Fibroblast of villous mesenchyme (primary cell): ENCODE results near the gene CNTNAP2. TPM values are rescaled to one million over a fixed set of nuclear protein-coding genes. Genes with fewer than 3 reads are reported as not detected.

ENCODE experiments used
- DNase-seq: peaks from one replicate; pipeline ENCODE4 v3.0.0-alpha.2; 2010; ENCODE audit warnings: low read depth
- H3K4me3 ChIP-seq: 2 replicates; pipeline ENCODE4 v1.5.1; 2011; ENCODE audit warnings: low read depth, mild to moderate bottlenecking, low read length
- total RNA-seq: library from RNA; depleted of rRNA; stranded (reverse); fragments of >200 nt; gene quantifications from 2 replicates; pipeline ENCODE4 v1.2.3, GENCODE V29; 2012
- TF ChIP-seq, protein P1 (sequence below): IDR thresholded peaks from 2 replicates; pipeline ENCODE4 v1.5.1; 2012; ENCODE audit warnings: low read depth, mild to moderate bottlenecking, low read length; ENCODE audit not compliant: insufficient read depth

The CNTNAP2 gene
- total RNA-seq, 1 donor = not detected

DNA sequence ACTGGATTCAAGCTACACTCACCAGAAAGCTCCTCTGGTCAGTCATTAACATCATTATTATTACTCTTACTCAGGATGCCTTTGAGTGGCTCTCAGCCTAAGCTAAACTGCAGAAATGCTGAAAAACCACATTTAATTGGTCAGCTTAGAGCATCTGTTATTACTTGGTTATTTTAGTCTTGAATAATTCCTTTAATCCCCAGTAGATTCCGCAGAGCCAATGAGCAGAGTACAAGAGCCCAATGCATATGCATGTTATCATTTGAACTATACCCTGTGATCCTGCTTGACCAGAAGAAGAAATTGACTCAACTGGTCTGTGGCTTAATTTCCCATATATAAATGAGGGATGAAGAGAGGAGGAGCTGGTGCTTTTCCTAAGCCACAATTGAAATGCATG, 2056.3 kb downstream of the CNTNAP2 start:
- TF ChIP-seq, protein P1, sequence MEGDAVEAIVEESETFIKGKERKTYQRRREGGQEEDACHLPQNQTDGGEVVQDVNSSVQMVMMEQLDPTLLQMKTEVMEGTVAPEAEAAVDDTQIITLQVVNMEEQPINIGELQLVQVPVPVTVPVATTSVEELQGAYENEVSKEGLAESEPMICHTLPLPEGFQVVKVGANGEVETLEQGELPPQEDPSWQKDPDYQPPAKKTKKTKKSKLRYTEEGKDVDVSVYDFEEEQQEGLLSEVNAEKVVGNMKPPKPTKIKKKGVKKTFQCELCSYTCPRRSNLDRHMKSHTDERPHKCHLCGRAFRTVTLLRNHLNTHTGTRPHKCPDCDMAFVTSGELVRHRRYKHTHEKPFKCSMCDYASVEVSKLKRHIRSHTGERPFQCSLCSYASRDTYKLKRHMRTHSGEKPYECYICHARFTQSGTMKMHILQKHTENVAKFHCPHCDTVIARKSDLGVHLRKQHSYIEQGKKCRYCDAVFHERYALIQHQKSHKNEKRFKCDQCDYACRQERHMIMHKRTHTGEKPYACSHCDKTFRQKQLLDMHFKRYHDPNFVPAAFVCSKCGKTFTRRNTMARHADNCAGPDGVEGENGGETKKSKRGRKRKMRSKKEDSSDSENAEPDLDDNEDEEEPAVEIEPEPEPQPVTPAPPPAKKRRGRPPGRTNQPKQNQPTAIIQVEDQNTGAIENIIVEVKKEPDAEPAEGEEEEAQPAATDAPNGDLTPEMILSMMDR = no peak
- DNase-seq = no peak
- H3K4me3 ChIP-seq = no peak overlapping the region

DNA sequence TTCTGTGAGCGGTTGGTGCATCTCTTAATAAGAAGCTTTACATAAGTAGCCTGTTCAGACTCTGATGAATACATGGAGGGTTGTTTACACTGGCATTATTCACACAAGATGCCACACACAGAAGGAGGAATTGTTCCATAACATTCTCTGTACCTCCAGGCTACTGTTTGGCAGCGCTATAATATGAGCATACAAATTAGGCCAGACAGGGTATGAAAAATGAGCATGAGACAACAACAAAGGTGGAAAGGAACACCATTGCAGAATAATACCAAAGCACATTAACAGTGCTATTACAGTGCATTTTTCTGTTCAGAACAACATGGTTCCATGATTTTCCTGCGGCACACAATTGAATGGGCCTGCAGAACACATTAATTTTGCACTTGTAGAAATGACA, 2056.8 kb downstream of the CNTNAP2 start:
- no peak overlapping the region for H3K4me3 ChIP-seq
- DNase-seq = no peak
- TF ChIP-seq, protein P1 = no peak

DNA sequence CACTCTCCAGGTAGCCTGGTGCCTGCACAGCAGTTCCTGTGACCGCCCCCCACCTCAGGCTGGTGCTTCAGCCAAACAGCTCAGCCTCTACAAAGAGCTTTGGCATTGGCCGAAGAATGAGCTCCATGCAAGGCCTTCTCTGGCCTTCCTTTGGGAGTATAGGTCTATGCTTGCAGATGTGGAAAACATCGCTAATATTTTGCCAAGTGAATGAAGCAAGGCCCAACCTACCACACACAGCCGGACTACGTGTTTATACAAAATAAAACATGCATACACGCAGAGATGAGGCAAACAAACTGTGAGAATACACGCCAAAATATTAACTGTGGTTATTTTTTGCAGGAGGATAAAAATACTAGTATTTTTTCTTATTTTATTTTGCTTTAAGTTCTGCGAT, 2057.8 kb downstream of the CNTNAP2 start:
- no peak for DNase-seq
- TF ChIP-seq, protein P1 = no peak
- no peak overlapping the region for H3K4me3 ChIP-seq

DNA sequence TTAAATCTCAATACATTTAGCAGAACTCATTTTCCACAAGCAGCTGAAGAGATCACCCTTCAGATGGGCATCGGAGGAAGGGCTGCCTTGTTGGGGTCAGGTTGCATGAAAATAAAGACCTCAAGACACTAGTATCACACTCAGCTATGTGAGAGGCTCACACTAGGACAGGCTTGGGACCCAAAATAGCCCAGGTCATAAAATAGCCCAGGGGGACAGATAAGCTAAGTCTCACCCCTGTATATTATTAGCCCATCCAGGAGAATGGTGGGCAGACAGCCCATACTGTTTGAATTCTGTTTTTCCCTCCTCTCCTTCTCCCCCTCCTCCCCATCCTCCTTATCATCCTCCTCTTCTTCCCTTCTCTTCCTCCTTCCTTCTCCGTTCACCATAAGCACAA, 2058.9 kb downstream of the CNTNAP2 start:
- TF ChIP-seq, protein P1 = no peak
- no peak for DNase-seq
- no peak overlapping the region for H3K4me3 ChIP-seq

DNA sequence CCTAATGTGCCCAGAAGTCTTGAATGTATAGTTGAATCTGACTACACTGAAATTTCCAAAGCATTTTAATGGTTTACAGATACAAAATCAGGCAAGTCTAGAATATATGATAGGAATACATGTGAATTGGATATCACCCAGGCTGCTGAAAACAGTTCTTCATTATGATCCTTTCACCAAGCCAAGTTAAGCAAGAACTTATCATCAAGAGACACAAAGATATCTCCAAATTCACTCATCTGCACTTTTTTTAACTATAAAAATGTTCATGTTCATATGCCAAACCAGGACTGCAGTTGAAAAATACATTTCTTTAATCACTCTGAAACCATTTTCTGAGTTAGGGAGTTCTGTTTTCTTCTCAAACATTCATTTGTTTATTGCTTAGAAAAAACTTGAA, 2061.4 kb downstream of the CNTNAP2 start:
- H3K4me3 ChIP-seq = no peak overlapping the region
- no peak for DNase-seq
- TF ChIP-seq, protein P1 = no peak

DNA sequence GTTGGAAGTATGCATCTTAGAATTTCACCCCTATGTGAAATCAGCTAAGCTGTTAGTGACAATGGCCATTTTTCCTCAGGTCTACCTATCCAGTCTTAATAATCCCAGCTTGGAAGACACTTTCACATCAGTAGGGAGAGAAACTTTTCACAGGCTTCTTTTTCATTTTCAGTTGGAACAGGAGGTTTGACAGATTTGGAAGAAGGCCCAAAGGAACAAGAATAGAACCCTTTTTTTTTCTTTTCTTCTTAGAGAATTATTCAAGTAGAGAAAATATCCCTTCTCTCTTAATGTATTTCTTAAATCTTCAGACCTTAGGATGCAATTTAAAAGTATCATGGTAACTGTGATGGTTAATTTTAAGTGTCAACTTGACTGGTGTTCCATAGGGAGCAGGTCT, 2063.5 kb downstream of the CNTNAP2 start:
- H3K4me3 ChIP-seq = no peak overlapping the region
- DNase-seq = no peak
- TF ChIP-seq, protein P1 = no peak

DNA sequence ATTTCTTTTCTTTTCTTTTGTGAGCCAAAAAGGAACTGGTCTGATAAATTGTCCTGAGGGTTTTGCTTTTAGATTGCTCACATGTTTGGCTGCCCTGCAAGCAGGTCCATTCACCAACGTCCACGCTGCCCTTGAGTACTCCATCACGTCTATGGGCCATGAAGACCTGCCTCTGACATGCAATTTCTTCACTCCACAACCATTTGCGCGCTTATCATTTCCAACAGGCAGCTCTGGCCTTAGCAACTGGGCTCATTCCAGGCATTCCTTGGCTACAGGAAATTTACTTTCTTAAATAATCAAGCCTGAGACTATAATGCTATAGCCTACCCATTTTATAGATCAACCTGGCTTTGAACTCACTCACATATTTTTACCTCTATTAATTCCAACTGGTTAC, 2065.7 kb downstream of the CNTNAP2 start:
- H3K4me3 ChIP-seq = no peak overlapping the region
- TF ChIP-seq, protein P1 = no peak
- DNase-seq = no peak
